Gastrocnemius medialis (tissue), 4 donors: ENCODE measurements around the gene RIPOR3.

Source experiments
- CTCF ChIP-seq, 5 experiments: fragments of 450-650 bp in 3 of 5; fragments of 200-600 bp in 2 of 5; sonication (generic) in 2 of 5; IDR thresholded peaks in 4 of 5; conservative IDR thresholded peaks in 1 of 5; 1 replicate in 4 of 5; 2 replicates in 1 of 5; pipeline ENCODE4 v1.5.1; 2016 to 2019; ENCODE audit warnings: antibody characterized with exemption in 5 of 5, mild to moderate bottlenecking in 3 of 5, moderate library complexity in 3 of 5
- POLR2A ChIP-seq, 2 donors: fragments of 450-650 bp; IDR thresholded peaks; one replicate each; pipeline ENCODE4 v1.6.1; 2017; ENCODE audit warnings: antibody characterized with exemption in 2 of 2, mild to moderate bottlenecking in 2 of 2, moderate library complexity in 2 of 2

GRCh38 chr20:50724112-50724725 lies 32.9 kb upstream of the RIPOR3 start:
- no peak for TF ChIP-seq CTCF (IDR thresholded peaks at IDR 0.05 in 4 of 5, conservative IDR thresholded peaks at IDR 0.05 in 1 of 5)
- TF ChIP-seq POLR2A (IDR thresholded peaks at IDR 0.05): no peak
